ENCODE data around the gene HNRNPD. TPM values are rescaled to one million over a fixed set of nuclear protein-coding genes. Genes with fewer than 3 reads are reported as not detected.
"Not testable (repeated sequence)": the region's sequence is repeated elsewhere in the genome, so short reads cannot be mapped to it uniquely, and the experiment has no call there.

Gene HNRNPD
- total RNA-seq, 4 donors from 2014 or later = 53.9 to 85.6 (median 69.0) TPM

DNA sequence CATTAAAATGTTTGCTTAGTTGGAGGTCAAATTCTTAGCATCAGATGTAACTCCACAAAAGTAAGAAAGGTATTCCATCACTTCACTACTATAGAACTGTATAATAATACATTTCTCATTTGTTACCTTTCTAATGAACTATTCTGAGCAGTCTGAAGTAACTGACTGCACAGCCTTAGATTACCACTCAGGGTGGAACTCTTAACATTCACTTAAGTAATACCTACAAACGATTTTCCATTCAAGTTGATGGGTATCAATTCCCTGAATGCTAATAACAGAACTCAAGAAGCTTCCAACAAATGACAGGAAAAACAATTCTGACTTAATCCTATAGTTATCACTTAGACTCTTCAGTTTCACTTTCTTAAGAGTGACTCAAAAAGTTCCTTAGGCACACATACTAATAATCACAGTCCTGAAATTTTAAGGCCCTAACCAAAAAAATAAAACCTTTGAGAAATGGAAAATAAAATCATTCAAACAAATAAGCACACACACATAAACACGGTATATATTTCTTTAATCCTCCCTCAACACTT lies 20.9 kb downstream of the HNRNPD start:
- Histone ChIP-seq H3K36me3 (peaks cover 24 to 85% (median 58%) of the 10 kb centered on the region in 4 donors), H3K27ac (replicated peaks in 1 of 4) (peak overlapping the region in 1 of 4 donors; percentile 20)

GRCh38 chr4:82352118-82352824 lies 21.5 kb downstream of the HNRNPD start:
- Histone ChIP-seq H3K27me3 (no peaks in the 10 kb centered on the region), H3K4me3 (no peak overlapping the region), H3K36me3 (peaks cover 25 to 85% (median 59%) of the 10 kb centered on the region in 4 donors), H3K4me1 (peaks cover 17 to 34% (median 25%) of the 10 kb centered on the region in 4 donors), H3K9me3 (no peaks in the 10 kb centered on the region), H3K27ac (replicated peaks in 1 of 4) (peak overlapping the region in 1 of 4 donors; percentile 20)
- no peak for DNase-seq (ENCODE audit: extremely low spot score)
- TF ChIP-seq CTCF (IDR thresholded peaks at IDR 0.05) (no peak), EP300 (IDR thresholded peaks at IDR 0.05) (no peak), POLR2A (IDR thresholded peaks at IDR 0.05; ENCODE audit: low read depth) (no peak), POLR2AphosphoS5 (IDR thresholded peaks at IDR 0.05) (no peak)
- intact Hi-C loops (cut with DNase I) = no loop called here
- WGBS = 90% methylated on average over 6 of the region's 6 CpGs

More for the DNA sequence above, 20.9 kb downstream of the HNRNPD start:
- Histone ChIP-seq H3K4me3 (no peak overlapping the region), H3K9me3 (no peaks in the 10 kb centered on the region), H3K4me1 (peaks cover 22 to 40% (median 31%) of the 10 kb centered on the region in 4 donors), H3K27me3 (no peaks in the 10 kb centered on the region)
- WGBS = 53% methylated on average over 2 of the region's 2 CpGs
- TF ChIP-seq EP300 (IDR thresholded peaks at IDR 0.05) (no peak), POLR2A (IDR thresholded peaks at IDR 0.05; ENCODE audit: low read depth) (no peak), POLR2AphosphoS5 (IDR thresholded peaks at IDR 0.05) (no peak), CTCF (IDR thresholded peaks at IDR 0.05) (no peak)
- intact Hi-C loops (cut with DNase I) = no loop called here
- no peak for DNase-seq (ENCODE audit: extremely low spot score)

DNA sequence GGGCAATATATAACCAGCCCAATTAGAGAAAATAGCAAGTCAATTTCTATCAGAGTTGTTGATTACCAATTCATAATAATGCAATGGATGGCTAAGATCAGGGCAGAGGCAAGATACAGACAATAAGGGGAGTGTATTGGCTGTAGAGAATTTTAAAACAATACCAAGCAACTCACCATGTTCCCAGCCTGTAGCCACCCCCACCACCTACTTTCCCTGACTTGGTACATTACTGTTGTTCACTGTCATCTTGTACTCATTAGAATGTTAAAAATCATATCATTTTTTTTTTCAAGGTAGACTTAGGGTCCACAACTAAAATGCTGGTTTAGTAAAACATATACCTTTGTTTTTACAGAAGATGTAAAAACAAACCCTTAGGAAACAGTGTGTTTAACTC lies 27.7 kb downstream of the HNRNPD start:
- no peak for DNase-seq (ENCODE audit: extremely low spot score)
- no peaks in the 10 kb centered on the region for H3K9me3 ChIP-seq
- intact Hi-C loops (cut with DNase I) = no loop called here
- peaks cover 0 to 25% (median 19%) of the 10 kb centered on the region in 4 donors for H3K4me1 ChIP-seq
- peaks cover 0 to 33% (median 18%) of the 10 kb centered on the region in 4 donors for H3K36me3 ChIP-seq
- no peaks in the 10 kb centered on the region for H3K27me3 ChIP-seq
- no peak for TF ChIP-seq POLR2AphosphoS5 (IDR thresholded peaks at IDR 0.05)
- TF ChIP-seq POLR2A (IDR thresholded peaks at IDR 0.05; ENCODE audit: low read depth) = no peak
- TF ChIP-seq EP300 (IDR thresholded peaks at IDR 0.05) = no peak
- no peak for TF ChIP-seq CTCF (IDR thresholded peaks at IDR 0.05)
- no peak overlapping the region for H3K4me3 ChIP-seq
- no peak overlapping the region for H3K27ac ChIP-seq (replicated peaks in 1 of 4)

DNA sequence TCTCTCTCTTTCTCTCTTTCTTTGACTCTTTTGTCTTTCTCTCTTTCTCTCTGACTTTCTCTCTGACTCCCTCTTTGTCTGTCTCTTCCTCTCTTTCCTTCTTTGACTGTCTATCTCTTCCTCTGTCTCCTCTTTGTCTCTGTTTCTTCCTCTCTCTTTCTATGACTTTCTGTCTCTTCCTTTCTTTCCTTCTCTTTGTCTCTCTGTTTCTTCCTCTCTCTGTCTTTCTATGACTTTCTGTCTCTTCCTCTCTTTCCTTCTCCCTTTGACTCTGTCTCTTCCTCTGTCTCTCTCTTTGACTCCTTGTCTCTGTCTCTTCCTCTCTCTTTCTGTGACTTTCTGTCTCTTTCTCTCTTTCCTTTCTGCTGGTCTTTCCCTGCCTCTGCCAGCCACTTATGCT lies 38.7 kb downstream of the HNRNPD start:
- no peaks in the 10 kb centered on the region for H3K9me3 ChIP-seq
- H3K27me3 ChIP-seq = no peaks in the 10 kb centered on the region
- no peak for DNase-seq (ENCODE audit: extremely low spot score)
- no peaks in the 10 kb centered on the region for H3K36me3 ChIP-seq
- intact Hi-C loops (cut with DNase I) = no loop called here
- no peaks in the 10 kb centered on the region for H3K4me1 ChIP-seq
- no peak overlapping the region for H3K4me3 ChIP-seq
- TF ChIP-seq POLR2AphosphoS5 (IDR thresholded peaks at IDR 0.05) (no peak), EP300 (IDR thresholded peaks at IDR 0.05) (no peak), CTCF (IDR thresholded peaks at IDR 0.05) (no peak), POLR2A (IDR thresholded peaks at IDR 0.05; ENCODE audit: low read depth) (no peak)
- no peak overlapping the region for H3K27ac ChIP-seq (replicated peaks in 1 of 4)

- intact Hi-C loops (cut with DNase I); H3K27me3 ChIP-seq; H3K27ac ChIP-seq (replicated peaks in 1 of 4); H3K4me3 ChIP-seq; DNase-seq (ENCODE audit: extremely low spot score); H3K36me3 ChIP-seq; H3K9me3 ChIP-seq; H3K4me1 ChIP-seq: not testable (repeated sequence)
- WGBS = 94% methylated on average over 9 of the region's 9 CpGs
Measured at GRCh38 chr4:82333641-82334040, 40.1 kb downstream of the HNRNPD start.

Measured in esophagus muscularis mucosa (tissue), 4 donors.